ENCODE results near the gene THEM4. TPM values are rescaled to one million over a fixed set of nuclear protein-coding genes. Genes with fewer than 3 reads are reported as not detected.

THEM4 gene
- total RNA-seq, 1 donor from 2014 or later = 15.7 TPM

DNA sequence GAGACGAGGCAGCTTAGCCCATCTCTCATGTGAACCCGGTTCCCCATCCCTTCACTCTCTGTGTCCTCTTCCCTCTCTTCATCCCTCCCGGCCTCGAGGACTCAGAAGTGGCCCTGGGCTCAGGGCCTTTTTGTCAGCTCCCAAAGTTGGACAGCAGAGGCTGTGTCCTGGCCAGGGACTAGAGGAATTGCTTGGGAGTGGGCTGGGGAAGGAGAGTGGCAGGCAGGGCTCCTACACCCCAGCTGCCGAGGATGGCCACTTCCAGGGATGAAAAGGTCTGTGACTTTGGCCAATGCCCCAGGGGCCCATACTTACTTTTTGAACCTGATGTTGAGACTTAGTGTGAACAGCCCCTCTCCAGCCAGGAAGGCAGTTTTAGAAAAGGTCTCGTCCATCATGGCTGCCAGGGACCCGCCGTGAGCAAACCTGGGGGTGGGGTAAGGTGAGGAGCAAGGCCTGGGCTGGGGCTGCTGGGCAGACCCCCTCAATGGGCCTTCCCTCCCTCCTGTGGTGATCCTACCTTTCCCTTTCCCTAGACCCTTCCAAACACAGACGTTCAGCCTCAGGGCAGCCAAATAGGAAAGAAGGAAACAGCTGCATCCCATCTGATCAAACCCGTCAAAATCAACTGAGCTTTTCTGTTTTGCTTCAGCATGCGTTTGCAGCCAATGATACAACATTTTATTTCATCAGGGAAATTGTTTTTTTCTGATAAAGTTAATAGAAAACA, 61.3 kb downstream of the THEM4 start:
- peaks cover 12% of the 10 kb centered on the region for H3K4me1 Mint-ChIP-seq (ENCODE audit: low read depth, unreplicated experiment)
- H3K27ac Mint-ChIP-seq (ENCODE audit: unreplicated experiment) = no peak overlapping the region
- H3K27ac ChIP-seq (ENCODE audit: low read depth, low read length) = no peak overlapping the region
- H3K4me1 ChIP-seq (ENCODE audit: insufficient read depth, low read length) = peaks cover 7% of the 10 kb centered on the region
- H3K4me3 Mint-ChIP-seq (ENCODE audit: unreplicated experiment) = no peak overlapping the region
- no peak overlapping the region for H3K4me2 ChIP-seq (ENCODE audit: low read length)
- no peaks in the 10 kb centered on the region for H3K9me3 ChIP-seq (ENCODE audit: insufficient read depth, low read depth, low read length)
- no peak overlapping the region for H3K4me3 ChIP-seq (ENCODE audit: insufficient read depth, low read depth, low read length)
- H3K36me3 ChIP-seq (ENCODE audit: insufficient read depth, low read length) = no peaks in the 10 kb centered on the region
- H3K79me2 ChIP-seq (ENCODE audit: insufficient read depth, low read length) = no peaks in the 10 kb centered on the region
- TF ChIP-seq, protein P1, sequence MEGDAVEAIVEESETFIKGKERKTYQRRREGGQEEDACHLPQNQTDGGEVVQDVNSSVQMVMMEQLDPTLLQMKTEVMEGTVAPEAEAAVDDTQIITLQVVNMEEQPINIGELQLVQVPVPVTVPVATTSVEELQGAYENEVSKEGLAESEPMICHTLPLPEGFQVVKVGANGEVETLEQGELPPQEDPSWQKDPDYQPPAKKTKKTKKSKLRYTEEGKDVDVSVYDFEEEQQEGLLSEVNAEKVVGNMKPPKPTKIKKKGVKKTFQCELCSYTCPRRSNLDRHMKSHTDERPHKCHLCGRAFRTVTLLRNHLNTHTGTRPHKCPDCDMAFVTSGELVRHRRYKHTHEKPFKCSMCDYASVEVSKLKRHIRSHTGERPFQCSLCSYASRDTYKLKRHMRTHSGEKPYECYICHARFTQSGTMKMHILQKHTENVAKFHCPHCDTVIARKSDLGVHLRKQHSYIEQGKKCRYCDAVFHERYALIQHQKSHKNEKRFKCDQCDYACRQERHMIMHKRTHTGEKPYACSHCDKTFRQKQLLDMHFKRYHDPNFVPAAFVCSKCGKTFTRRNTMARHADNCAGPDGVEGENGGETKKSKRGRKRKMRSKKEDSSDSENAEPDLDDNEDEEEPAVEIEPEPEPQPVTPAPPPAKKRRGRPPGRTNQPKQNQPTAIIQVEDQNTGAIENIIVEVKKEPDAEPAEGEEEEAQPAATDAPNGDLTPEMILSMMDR (IDR thresholded peaks at IDR 0.05; ENCODE audit: insufficient read depth, low read depth, low read length) = no peak
- TF ChIP-seq EZH2 (IDR thresholded peaks at IDR 0.05; ENCODE audit: insufficient read depth, low read length) = no peak
- H3K27me3 ChIP-seq (ENCODE audit: insufficient read depth, low read length) = peaks cover 28% of the 10 kb centered on the region
- DNase-seq (ENCODE audit: low read depth) = no peak
- no peak overlapping the region for H2AFZ ChIP-seq (ENCODE audit: low read depth, low read length)
- H3K36me3 Mint-ChIP-seq (ENCODE audit: low read depth, unreplicated experiment) = no peaks in the 10 kb centered on the region
- H4K20me1 ChIP-seq (ENCODE audit: insufficient read depth, low read length) = no peaks in the 10 kb centered on the region
- peaks cover 45% of the 10 kb centered on the region for H3K27me3 Mint-ChIP-seq (ENCODE audit: low read depth, unreplicated experiment)
- no peak overlapping the region for H3K9ac ChIP-seq (ENCODE audit: low read length)
- no peak for FAIRE-seq
- H3K9me3 Mint-ChIP-seq (ENCODE audit: unreplicated experiment) = no peaks in the 10 kb centered on the region

DNA sequence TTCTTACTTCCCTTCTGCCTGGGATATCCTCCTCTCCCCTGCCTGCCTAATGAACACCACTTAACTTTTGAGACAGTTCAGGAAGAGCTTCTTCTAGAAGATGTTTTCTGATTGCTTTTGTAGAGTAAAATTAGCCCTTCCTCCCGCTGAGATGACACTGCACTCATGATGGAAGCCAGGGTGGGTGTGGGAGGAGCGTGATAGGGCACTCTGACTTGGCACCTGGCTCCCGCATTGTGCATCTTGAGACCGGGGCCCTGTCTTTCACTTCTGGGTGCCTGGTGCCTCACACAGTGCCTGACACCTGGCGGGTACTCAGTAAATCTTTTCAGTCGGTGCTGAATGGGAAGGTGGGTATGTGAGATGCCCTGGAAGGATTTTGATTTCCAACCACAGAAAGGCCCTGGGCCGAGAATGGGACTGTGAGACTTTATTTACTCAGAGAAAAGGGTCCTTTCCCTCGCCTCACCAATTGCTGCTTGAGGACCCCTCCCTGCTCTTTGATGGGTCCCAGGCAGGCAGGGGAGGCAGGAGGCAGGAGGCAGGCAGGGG, 62.5 kb downstream of the THEM4 start:
- Histone ChIP-seq H3K9ac (ENCODE audit: low read length) (no peak overlapping the region), H3K9me3 (ENCODE audit: insufficient read depth, low read depth, low read length) (no peaks in the 10 kb centered on the region), H3K4me1 (ENCODE audit: insufficient read depth, low read length) (peaks cover 7% of the 10 kb centered on the region), H4K20me1 (ENCODE audit: insufficient read depth, low read length) (no peaks in the 10 kb centered on the region), H3K27me3 (ENCODE audit: insufficient read depth, low read length) (peaks cover 19% of the 10 kb centered on the region), H3K79me2 (ENCODE audit: insufficient read depth, low read length) (no peaks in the 10 kb centered on the region), H3K27ac (ENCODE audit: low read depth, low read length) (no peak overlapping the region), H3K4me3 (ENCODE audit: insufficient read depth, low read depth, low read length) (no peak overlapping the region), H3K36me3 (ENCODE audit: insufficient read depth, low read length) (no peaks in the 10 kb centered on the region), H3K4me2 (ENCODE audit: low read length) (peak overlapping the region; percentile 21), H2AFZ (ENCODE audit: low read depth, low read length) (no peak overlapping the region)
- no peak for FAIRE-seq
- no peak for TF ChIP-seq EZH2 (IDR thresholded peaks at IDR 0.05; ENCODE audit: insufficient read depth, low read length)
- TF ChIP-seq, protein P1 (IDR thresholded peaks at IDR 0.05; ENCODE audit: insufficient read depth, low read depth, low read length) = no peak
- Mint-ChIP-seq H3K27me3 (ENCODE audit: low read depth, unreplicated experiment) (peaks cover 37% of the 10 kb centered on the region), H3K9me3 (ENCODE audit: unreplicated experiment) (no peaks in the 10 kb centered on the region), H3K4me1 (ENCODE audit: low read depth, unreplicated experiment) (peaks cover 13% of the 10 kb centered on the region), H3K36me3 (ENCODE audit: low read depth, unreplicated experiment) (no peaks in the 10 kb centered on the region), H3K4me3 (ENCODE audit: unreplicated experiment) (no peak overlapping the region), H3K27ac (ENCODE audit: unreplicated experiment) (no peak overlapping the region)
- DNase-seq (ENCODE audit: low read depth) = no peak

DNA sequence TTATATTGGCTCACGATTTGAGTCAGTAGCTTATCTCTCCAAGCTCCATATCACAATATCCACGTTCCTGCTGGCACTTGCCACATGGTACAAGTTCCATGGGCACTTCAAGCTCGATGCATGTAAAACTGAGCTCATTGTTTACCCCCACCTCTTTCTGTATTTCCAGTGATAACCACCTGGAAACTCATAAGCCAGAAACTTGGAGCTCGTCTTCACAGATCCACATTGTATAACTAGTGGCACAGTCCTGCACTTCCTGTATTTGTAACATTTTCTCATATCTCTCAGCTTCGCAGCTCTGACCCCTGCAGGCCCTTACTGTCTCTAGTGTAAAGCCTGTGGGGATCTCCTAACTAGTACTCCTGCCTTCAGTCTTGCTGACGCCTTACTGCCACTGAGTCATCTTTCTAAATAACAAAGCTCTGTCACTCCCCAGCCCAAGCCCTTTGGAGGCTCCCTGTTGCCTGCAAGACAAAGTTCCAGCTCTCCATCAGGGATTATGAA, 63.2 kb downstream of the THEM4 start:
- no peak overlapping the region for H3K9ac ChIP-seq (ENCODE audit: low read length)
- H3K4me3 ChIP-seq (ENCODE audit: insufficient read depth, low read depth, low read length) = no peak overlapping the region
- H3K36me3 ChIP-seq (ENCODE audit: insufficient read depth, low read length) = no peaks in the 10 kb centered on the region
- H2AFZ ChIP-seq (ENCODE audit: low read depth, low read length) = no peak overlapping the region
- H3K27ac Mint-ChIP-seq (ENCODE audit: unreplicated experiment) = peak overlapping the region; percentile 6
- H4K20me1 ChIP-seq (ENCODE audit: insufficient read depth, low read length) = no peaks in the 10 kb centered on the region
- no peak overlapping the region for H3K4me3 Mint-ChIP-seq (ENCODE audit: unreplicated experiment)
- H3K27me3 ChIP-seq (ENCODE audit: insufficient read depth, low read length) = peaks cover 16% of the 10 kb centered on the region
- no peak for TF ChIP-seq EZH2 (IDR thresholded peaks at IDR 0.05; ENCODE audit: insufficient read depth, low read length)
- TF ChIP-seq, protein P1 (IDR thresholded peaks at IDR 0.05; ENCODE audit: insufficient read depth, low read depth, low read length) = no peak
- no peak overlapping the region for H3K27ac ChIP-seq (ENCODE audit: low read depth, low read length)
- H3K9me3 Mint-ChIP-seq (ENCODE audit: unreplicated experiment) = no peaks in the 10 kb centered on the region
- FAIRE-seq (no peak), DNase-seq (ENCODE audit: low read depth) (peak; percentile 39)
- no peaks in the 10 kb centered on the region for H3K36me3 Mint-ChIP-seq (ENCODE audit: low read depth, unreplicated experiment)
- H3K27me3 Mint-ChIP-seq (ENCODE audit: low read depth, unreplicated experiment) = peaks cover 31% of the 10 kb centered on the region
- peak overlapping the region; percentile 21 for H3K4me2 ChIP-seq (ENCODE audit: low read length)
- H3K4me1 ChIP-seq (ENCODE audit: insufficient read depth, low read length) = peaks cover 8% of the 10 kb centered on the region
- H3K4me1 Mint-ChIP-seq (ENCODE audit: low read depth, unreplicated experiment) = peaks cover 20% of the 10 kb centered on the region
- H3K79me2 ChIP-seq (ENCODE audit: insufficient read depth, low read length) = no peaks in the 10 kb centered on the region
- no peaks in the 10 kb centered on the region for H3K9me3 ChIP-seq (ENCODE audit: insufficient read depth, low read depth, low read length)

Data from astrocyte (in vitro differentiated cells and primary cell).